Nephron progenitor cell (in vitro differentiated cells): ENCODE measurements around the gene SLC2A6.

Source experiments
- DNase-seq: peaks from one replicate; pipeline ENCODE4 v3.0.0; 2021
- H3K27ac Mint-ChIP-seq: 2 replicates; pipeline ENCODE4 v1.8.0; 2021; ENCODE audit warnings: mild to moderate bottlenecking, moderate library complexity, mixed read lengths
- H3K27me3 Mint-ChIP-seq: 2 replicates; pipeline ENCODE4 v1.8.0; 2021; ENCODE audit warnings: mild to moderate bottlenecking, low read depth, mixed read lengths; ENCODE audit not compliant: poor library complexity
- H3K36me3 Mint-ChIP-seq: 2 replicates; pipeline ENCODE4 v1.8.0; 2021; ENCODE audit warnings: low read depth, mixed read lengths
- H3K4me1 Mint-ChIP-seq: 2 replicates; pipeline ENCODE4 v1.8.0; 2021; ENCODE audit warnings: mixed read lengths
- H3K4me3 Mint-ChIP-seq: 2 replicates; pipeline ENCODE4 v1.8.0; 2021; ENCODE audit warnings: mild to moderate bottlenecking, moderate library complexity, mixed read lengths
- H3K9me3 Mint-ChIP-seq: 2 replicates; pipeline ENCODE4 v1.8.0; 2021; ENCODE audit warnings: mild to moderate bottlenecking, moderate library complexity, mixed read lengths
- CTCF ChIP-seq: fragments of 200-600 bp; sonication (generic); IDR thresholded peaks from 2 replicates; pipeline ENCODE4 v1.5.0; 2021; ENCODE audit warnings: antibody characterized with exemption

SLC2A6 gene

GRCh38 chr9:133439337-133439736, 39.6 kb downstream of the SLC2A6 start:
- Mint-ChIP-seq H3K9me3 (no peaks in the 10 kb centered on the region), H3K36me3 (no peaks in the 10 kb centered on the region), H3K4me3 (no peak overlapping the region), H3K4me1 (peaks cover 12% of the 10 kb centered on the region), H3K27me3 (peaks cover 3% of the 10 kb centered on the region), H3K27ac (no peak overlapping the region)
- DNase-seq, result no peak
- TF ChIP-seq CTCF, result no peak

- H3K4me3 Mint-ChIP-seq, result no peak overlapping the region
- H3K36me3 Mint-ChIP-seq, result no peaks in the 10 kb centered on the region
- H3K27ac Mint-ChIP-seq, result no peak overlapping the region
- TF ChIP-seq CTCF, result no peak
- H3K9me3 Mint-ChIP-seq, result no peaks in the 10 kb centered on the region
- peaks cover 3% of the 10 kb centered on the region for H3K27me3 Mint-ChIP-seq
- no peak for DNase-seq
- peaks cover 8% of the 10 kb centered on the region for H3K4me1 Mint-ChIP-seq
Observed at GRCh38 chr9:133437753-133438531, 41.0 kb downstream of the SLC2A6 start.

- Mint-ChIP-seq H3K27me3 (peaks cover 6% of the 10 kb centered on the region), H3K9me3 (no peaks in the 10 kb centered on the region), H3K36me3 (no peaks in the 10 kb centered on the region), H3K4me1 (peaks cover 3% of the 10 kb centered on the region), H3K27ac (no peak overlapping the region), H3K4me3 (no peak overlapping the region)
- no peak for DNase-seq
- TF ChIP-seq CTCF, result no peak
Observed at GRCh38 chr9:133436681-133437080, 42.2 kb downstream of the SLC2A6 start.

- no peaks in the 10 kb centered on the region for H3K9me3 Mint-ChIP-seq
- no peak for TF ChIP-seq CTCF
- no peak for DNase-seq
Observed at GRCh38 chr9:133433351-133433843, 45.5 kb downstream of the SLC2A6 start.

GRCh38 chr9:133430244-133430643, 48.7 kb downstream of the SLC2A6 start:
- H3K27me3 Mint-ChIP-seq, result peaks cover 44% of the 10 kb centered on the region
- peaks cover 5% of the 10 kb centered on the region for H3K4me1 Mint-ChIP-seq
- peaks cover 17% of the 10 kb centered on the region for H3K9me3 Mint-ChIP-seq
- H3K4me3 Mint-ChIP-seq, result no peak overlapping the region
- TF ChIP-seq CTCF, result no peak
- DNase-seq, result no peak
- peaks cover 18% of the 10 kb centered on the region for H3K36me3 Mint-ChIP-seq
- H3K27ac Mint-ChIP-seq, result no peak overlapping the region

More at GRCh38 chr9:133433351-133433843, 45.5 kb downstream of the SLC2A6 start:
- Mint-ChIP-seq H3K4me1 (no peaks in the 10 kb centered on the region), H3K36me3 (no peaks in the 10 kb centered on the region), H3K4me3 (no peak overlapping the region), H3K27me3 (peaks cover 29% of the 10 kb centered on the region), H3K27ac (no peak overlapping the region)
